ENCODE measurements around the gene COL5A2. TPM values are rescaled to one million over a fixed set of nuclear protein-coding genes. Genes with fewer than 3 reads are reported as not detected.

COL5A2 gene
- total RNA-seq, 1 donor from 2014 or later = 26.3 TPM

DNA sequence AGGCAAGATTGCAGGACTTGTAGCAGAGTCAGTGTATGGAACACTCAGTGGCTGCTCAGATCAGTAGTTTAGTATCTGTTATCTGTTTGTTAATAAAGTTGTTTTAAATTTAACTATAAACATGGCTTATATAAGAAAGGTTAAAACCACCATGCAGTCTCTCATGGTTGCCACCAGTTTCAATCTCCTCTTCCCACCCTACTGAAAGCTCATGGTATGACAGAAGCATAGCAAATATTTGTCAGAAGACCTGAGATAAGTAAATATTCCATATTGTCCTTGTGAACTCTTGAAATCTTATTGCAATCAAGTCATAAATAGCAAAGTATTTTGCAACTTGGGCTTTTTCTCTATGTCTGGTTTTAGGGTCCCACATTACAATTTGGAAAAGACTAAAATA is 2.1 kb upstream of the COL5A2 start:
- TF ChIP-seq, protein P1, sequence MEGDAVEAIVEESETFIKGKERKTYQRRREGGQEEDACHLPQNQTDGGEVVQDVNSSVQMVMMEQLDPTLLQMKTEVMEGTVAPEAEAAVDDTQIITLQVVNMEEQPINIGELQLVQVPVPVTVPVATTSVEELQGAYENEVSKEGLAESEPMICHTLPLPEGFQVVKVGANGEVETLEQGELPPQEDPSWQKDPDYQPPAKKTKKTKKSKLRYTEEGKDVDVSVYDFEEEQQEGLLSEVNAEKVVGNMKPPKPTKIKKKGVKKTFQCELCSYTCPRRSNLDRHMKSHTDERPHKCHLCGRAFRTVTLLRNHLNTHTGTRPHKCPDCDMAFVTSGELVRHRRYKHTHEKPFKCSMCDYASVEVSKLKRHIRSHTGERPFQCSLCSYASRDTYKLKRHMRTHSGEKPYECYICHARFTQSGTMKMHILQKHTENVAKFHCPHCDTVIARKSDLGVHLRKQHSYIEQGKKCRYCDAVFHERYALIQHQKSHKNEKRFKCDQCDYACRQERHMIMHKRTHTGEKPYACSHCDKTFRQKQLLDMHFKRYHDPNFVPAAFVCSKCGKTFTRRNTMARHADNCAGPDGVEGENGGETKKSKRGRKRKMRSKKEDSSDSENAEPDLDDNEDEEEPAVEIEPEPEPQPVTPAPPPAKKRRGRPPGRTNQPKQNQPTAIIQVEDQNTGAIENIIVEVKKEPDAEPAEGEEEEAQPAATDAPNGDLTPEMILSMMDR (IDR thresholded peaks at IDR 0.05) = no peak
- DNase-seq (no peak), ATAC-seq (no peak)
- intact Hi-C loops (cut with DNase I) = no loop called here
- no peaks in the 10 kb centered on the region for H3K27me3 ChIP-seq (ENCODE audit: low read depth)
- no peaks in the 10 kb centered on the region for H3K36me3 ChIP-seq
- H3K4me3 ChIP-seq = no peak overlapping the region
- H3K4me1 ChIP-seq = no peaks in the 10 kb centered on the region
- no peaks in the 10 kb centered on the region for H3K9me3 ChIP-seq
- no peak overlapping the region for H3K27ac ChIP-seq

- intact Hi-C loops (cut with DNase I) = no loop called here
- H3K27me3 ChIP-seq (ENCODE audit: low read depth) = no peaks in the 10 kb centered on the region
- peak overlapping the region; percentile 44 for H3K27ac ChIP-seq
- DNase-seq (no peak), ATAC-seq (peak in 1 of 2 donors; percentile 64)
- H3K4me3 ChIP-seq = peak overlapping the region; percentile 47
- no peaks in the 10 kb centered on the region for H3K36me3 ChIP-seq
- H3K9me3 ChIP-seq = no peaks in the 10 kb centered on the region
- TF ChIP-seq, protein P1 (IDR thresholded peaks at IDR 0.05) = no peak
- no peaks in the 10 kb centered on the region for H3K4me1 ChIP-seq
Measured at GRCh38 chr2:189178726-189179569, 613 bp downstream of the COL5A2 start.

- H3K27ac ChIP-seq = no peak overlapping the region
- H3K9me3 ChIP-seq = no peaks in the 10 kb centered on the region
- DNase-seq (no peak), ATAC-seq (no peak)
- H3K4me3 ChIP-seq = peak overlapping the region; percentile 47
- intact Hi-C loops (cut with DNase I) = no loop called here
- no peaks in the 10 kb centered on the region for H3K27me3 ChIP-seq (ENCODE audit: low read depth)
- no peaks in the 10 kb centered on the region for H3K4me1 ChIP-seq
- TF ChIP-seq, protein P1 (IDR thresholded peaks at IDR 0.05) = no peak
- H3K36me3 ChIP-seq = no peaks in the 10 kb centered on the region
Measured at GRCh38 chr2:189178054-189178453, 1.5 kb downstream of the COL5A2 start.

- DNase-seq (no peak), ATAC-seq (no peak)
- Histone ChIP-seq H3K4me1 (no peaks in the 10 kb centered on the region), H3K36me3 (no peaks in the 10 kb centered on the region), H3K27me3 (ENCODE audit: low read depth) (no peaks in the 10 kb centered on the region), H3K4me3 (peak overlapping the region; percentile 47), H3K9me3 (no peaks in the 10 kb centered on the region), H3K27ac (no peak overlapping the region)
- intact Hi-C loops (cut with DNase I) = no loop called here
- TF ChIP-seq, protein P1 (IDR thresholded peaks at IDR 0.05) = no peak
Measured at GRCh38 chr2:189177251-189177840, 2.2 kb downstream of the COL5A2 start.

DNA sequence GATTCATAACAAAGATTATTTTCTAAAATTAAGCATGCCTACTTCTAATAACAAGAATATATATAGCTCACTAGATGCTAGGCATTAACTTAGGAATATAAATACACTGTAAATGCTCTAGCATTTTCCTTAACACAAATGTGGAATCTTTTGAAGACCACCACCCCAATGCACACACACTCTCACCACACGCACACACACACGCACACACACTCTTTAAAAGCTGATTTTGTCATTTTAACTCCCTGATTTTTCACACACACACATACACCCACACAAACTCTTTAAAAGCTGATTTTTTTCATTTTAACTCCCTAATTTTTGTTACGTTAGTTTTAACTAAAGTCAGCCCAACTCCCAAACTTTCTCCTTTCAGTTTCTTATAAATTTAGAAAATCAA is 3.0 kb downstream of the COL5A2 start:
- H3K9me3 ChIP-seq = no peaks in the 10 kb centered on the region
- no peaks in the 10 kb centered on the region for H3K4me1 ChIP-seq
- TF ChIP-seq, protein P1 (IDR thresholded peaks at IDR 0.05) = no peak
- ATAC-seq (no peak), DNase-seq (no peak)
- peak overlapping the region; percentile 47 for H3K4me3 ChIP-seq
- no peak overlapping the region for H3K27ac ChIP-seq
- no peaks in the 10 kb centered on the region for H3K27me3 ChIP-seq (ENCODE audit: low read depth)
- intact Hi-C loops (cut with DNase I) = no loop called here
- H3K36me3 ChIP-seq = no peaks in the 10 kb centered on the region

Measured in lower lobe of right lung (tissue), 2 donors.